HG02642 (cell line): ENCODE measurements around the gene TBC1D16.

Experiments used
- ATAC-seq: cut with Tn5 transposase; IDR thresholded peaks from one replicate; pipeline ENCODE4 v1.9.1; 2021; ENCODE audit warnings: mild to moderate bottlenecking; ENCODE audit not compliant: unreplicated experiment, poor library complexity

TBC1D16 gene

GRCh38 chr17:80026359-80027042 lies 9.2 kb downstream of the TBC1D16 start:
- ATAC-seq = no peak

- no peak for ATAC-seq
These were observed 9.9 kb downstream of the TBC1D16 start for GRCh38 chr17:80025796-80026195.

GRCh38 chr17:80025140-80025539 lies 10.5 kb downstream of the TBC1D16 start:
- no peak for ATAC-seq

- ATAC-seq = no peak
These were observed 11.3 kb downstream of the TBC1D16 start for GRCh38 chr17:80024206-80024972.

GRCh38 chr17:80023481-80024205 lies 12.0 kb downstream of the TBC1D16 start:
- ATAC-seq = no peak

GRCh38 chr17:80021600-80021999 lies 14.1 kb downstream of the TBC1D16 start:
- ATAC-seq = no peak

- no peak for ATAC-seq
These were observed 16.6 kb downstream of the TBC1D16 start for GRCh38 chr17:80018917-80019651.

GRCh38 chr17:80017226-80018010 lies 18.3 kb downstream of the TBC1D16 start:
- ATAC-seq = no peak

- ATAC-seq = no peak
These were observed 22.6 kb downstream of the TBC1D16 start for GRCh38 chr17:80012765-80013741.

- no peak for ATAC-seq
These were observed 23.6 kb downstream of the TBC1D16 start for GRCh38 chr17:80011989-80012555.

GRCh38 chr17:80010283-80010858 lies 25.3 kb downstream of the TBC1D16 start:
- no peak for ATAC-seq

- ATAC-seq = no peak
These were observed 26.0 kb downstream of the TBC1D16 start for GRCh38 chr17:80009391-80010282.

GRCh38 chr17:80008848-80009247 lies 26.8 kb downstream of the TBC1D16 start:
- no peak for ATAC-seq

- no peak for ATAC-seq
These were observed 27.3 kb downstream of the TBC1D16 start for GRCh38 chr17:80008383-80008840.

GRCh38 chr17:80007939-80008338 lies 27.7 kb downstream of the TBC1D16 start:
- ATAC-seq = no peak

GRCh38 chr17:80006811-80007752 lies 28.6 kb downstream of the TBC1D16 start:
- no peak for ATAC-seq
